GM23338 (cell line): ENCODE measurements around the gene RIC8B. TPM values are rescaled to one million over a fixed set of nuclear protein-coding genes. Genes with fewer than 3 reads are reported as not detected.

Source experiments
- ATAC-seq: fragments of 200-7000 bp; cut with Tn5 transposase; 3 replicates; pipeline ENCODE4 v1.9.1; 2020
- DNase-seq: peaks from one replicate; pipeline ENCODE4 v3.0.0-alpha.2; 2015; ENCODE audit warnings: low spot score
- H2AFZ ChIP-seq: fragments of 200-600 bp; sonication (generic); 2 replicates; pipeline ENCODE4 v1.8.0; 2016; ENCODE audit warnings: antibody characterized with exemption, mild to moderate bottlenecking, moderate library complexity
- H3F3A ChIP-seq: fragments of 200-600 bp; sonication (generic); replicated peaks from 2 replicates; pipeline ENCODE4 v1.8.0; 2017; ENCODE audit warnings: antibody characterized with exemption, mixed run types, low read depth
- H3K27ac ChIP-seq: fragments of 200-600 bp; sonication (generic); 2 replicates; pipeline ENCODE4 v1.6.1; 2016; ENCODE audit warnings: low read depth
- H3K27me3 ChIP-seq: fragments of 200-600 bp; sonication (generic); 2 replicates; pipeline ENCODE4 v1.8.0; 2016; ENCODE audit warnings: mild to moderate bottlenecking, mixed run types, moderate library complexity; ENCODE audit not compliant: insufficient read depth
- H3K36me3 ChIP-seq: fragments of 200-600 bp; sonication (generic); 2 replicates; pipeline ENCODE4 v1.8.0; 2016; ENCODE audit warnings: mild to moderate bottlenecking; ENCODE audit not compliant: insufficient read depth
- H3K4me1 ChIP-seq: fragments of 200-600 bp; sonication (generic); 2 replicates; pipeline ENCODE4 v1.8.0; 2016; ENCODE audit warnings: mild to moderate bottlenecking, moderate library complexity; ENCODE audit not compliant: insufficient read depth
- H3K4me2 ChIP-seq: fragments of 200-600 bp; sonication (generic); 2 replicates; pipeline ENCODE4 v1.7.1; 2017; ENCODE audit warnings: mixed run types
- H3K4me3 ChIP-seq: fragments of 200-600 bp; sonication (generic); 2 replicates; pipeline ENCODE4 v1.6.1; 2016; ENCODE audit warnings: mixed run types
- H3K79me2 ChIP-seq: fragments of 200-600 bp; sonication (generic); replicated peaks from 2 replicates; pipeline ENCODE4 v1.8.0; 2017; ENCODE audit warnings: mild to moderate bottlenecking; ENCODE audit not compliant: insufficient read depth
- H3K9me2 ChIP-seq: fragments of 200-600 bp; sonication (generic); 2 replicates; pipeline ENCODE4 v1.8.0; 2017; ENCODE audit not compliant: insufficient read depth
- H4K20me1 ChIP-seq: fragments of 200-600 bp; sonication (generic); replicated peaks from 2 replicates; pipeline ENCODE4 v1.8.0; 2017; ENCODE audit warnings: mild to moderate bottlenecking; ENCODE audit not compliant: insufficient read depth
- H3K27ac Mint-ChIP-seq: 2 replicates; pipeline ENCODE4 v1.8.0; 2020; ENCODE audit warnings: inconsistent platforms, mild to moderate bottlenecking, moderate library complexity, mixed read lengths
- H3K27me3 Mint-ChIP-seq: 3 replicates; pipeline ENCODE4 v1.8.0; 2022; ENCODE audit warnings: low read depth, mild to moderate bottlenecking, moderate library complexity, mixed read lengths, inconsistent platforms; ENCODE audit not compliant: insufficient read depth, poor library complexity
- H3K36me3 Mint-ChIP-seq: 3 replicates; pipeline ENCODE4 v1.8.0; 2021; ENCODE audit warnings: low read depth, mild to moderate bottlenecking, inconsistent platforms, moderate library complexity, mixed read lengths
- H3K4me1 Mint-ChIP-seq: 3 replicates; pipeline ENCODE4 v1.8.0; 2020; ENCODE audit warnings: mild to moderate bottlenecking, inconsistent platforms, mixed read lengths
- H3K4me3 Mint-ChIP-seq: 3 replicates; pipeline ENCODE4 v1.8.0; 2021; ENCODE audit warnings: moderate library complexity, mild to moderate bottlenecking, inconsistent platforms, mixed read lengths
- H3K9me3 Mint-ChIP-seq: 3 replicates; pipeline ENCODE4 v1.8.0; 2020; ENCODE audit warnings: moderate library complexity, mild to moderate bottlenecking, inconsistent platforms, mixed read lengths
- CREB1 ChIP-seq: fragments of 250-450 bp; sonication (Bioruptor Pico); IDR thresholded peaks from 2 replicates; pipeline ENCODE4 v1.5.0; 2020; ENCODE audit warnings: low read depth, mild to moderate bottlenecking, moderate library complexity
- EZH2 ChIP-seq: fragments of 200-600 bp; sonication (generic); IDR thresholded peaks from one replicate; pipeline ENCODE4 v1.8.0; 2017; ENCODE audit warnings: antibody characterized with exemption, mild to moderate bottlenecking, low read depth; ENCODE audit not compliant: unreplicated experiment
- EZH2phosphoT487 ChIP-seq: fragments of 200-600 bp; sonication (generic); IDR thresholded peaks from one replicate; pipeline ENCODE4 v1.8.1; 2018; ENCODE audit warnings: antibody characterized with exemption; ENCODE audit not compliant: unreplicated experiment
- POLR2AphosphoS5 ChIP-seq: IDR thresholded peaks from 2 replicates; pipeline ENCODE4 v1.6.1; 2016; ENCODE audit warnings: antibody characterized with exemption, low read depth
- ZNF114 ChIP-seq: fragments of 250-450 bp; sonication (Bioruptor Pico); IDR thresholded peaks from 2 replicates; pipeline ENCODE4 v1.5.0; 2020; ENCODE audit warnings: mild to moderate bottlenecking, moderate library complexity
- ZNF331 ChIP-seq: fragments of 250-450 bp; sonication (Bioruptor Pico); IDR thresholded peaks from 2 replicates; pipeline ENCODE4 v1.5.0; 2020; ENCODE audit warnings: low read depth, mild to moderate bottlenecking, moderate library complexity
- polyA plus RNA-seq: library from polyadenylated mRNA; unstranded; fragments of >200 nt; fragmentation: Nextera tagmentation; extraction: Ambion mirVana; gene quantifications from 2 replicates; pipeline ENCODE4 v1.2.1, GENCODE V29; 2016
- total RNA-seq: library from RNA; depleted of rRNA; stranded (reverse); fragments of >200 nt; shearing (Covaris generic); gene quantifications from 2 replicates; pipeline ENCODE4 v1.2.3, GENCODE V29; 2014
- TF ChIP-seq, protein P1 (sequence below): IDR thresholded peaks from one replicate; pipeline ENCODE4 v1.6.1; 2018; ENCODE audit warnings: antibody characterized with exemption; ENCODE audit not compliant: unreplicated experiment
- TF ChIP-seq, protein P2 (sequence below), 2 experiments: fragments of 200-600 bp in 1 of 2; sonication (generic) in 1 of 2; conservative IDR thresholded peaks; 2 replicates each; pipeline versions ENCODE4 v1.5.1 to v1.6.1; 2016 to 2017; ENCODE audit warnings: antibody characterized with exemption in 2 of 2, low read depth in 2 of 2, mild to moderate bottlenecking in 2 of 2, moderate library complexity in 1 of 2
- TF ChIP-seq, protein P3 (sequence below): IDR thresholded peaks from 2 replicates; pipeline ENCODE4 v1.6.1; 2016; ENCODE audit warnings: antibody characterized with exemption

The RIC8B gene
- total and polyA plus RNA-seq, 2 experiments from 2014 or later = 12.3 to 25.5 TPM

DNA sequence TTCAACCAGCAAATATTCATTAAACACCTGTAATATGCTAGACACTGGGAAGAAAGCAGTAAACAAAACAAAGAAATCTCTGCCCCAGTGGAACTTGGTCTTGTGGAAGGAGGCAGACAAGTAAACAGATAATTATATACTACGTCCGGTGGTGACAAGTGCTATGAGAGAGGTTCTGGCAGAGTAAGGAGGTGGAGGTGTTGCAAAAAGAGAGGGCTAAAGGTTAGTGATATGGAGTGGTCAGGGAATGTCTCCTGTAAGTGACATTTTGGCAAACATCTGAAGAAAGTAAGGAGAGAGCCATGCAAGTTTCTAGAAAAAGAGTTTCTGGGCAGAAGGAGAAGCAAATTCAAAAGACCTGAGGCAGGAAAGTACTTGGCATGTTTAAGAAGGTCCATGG is 73.4 kb downstream of the RIC8B start (continued):
- TF ChIP-seq, protein P1, sequence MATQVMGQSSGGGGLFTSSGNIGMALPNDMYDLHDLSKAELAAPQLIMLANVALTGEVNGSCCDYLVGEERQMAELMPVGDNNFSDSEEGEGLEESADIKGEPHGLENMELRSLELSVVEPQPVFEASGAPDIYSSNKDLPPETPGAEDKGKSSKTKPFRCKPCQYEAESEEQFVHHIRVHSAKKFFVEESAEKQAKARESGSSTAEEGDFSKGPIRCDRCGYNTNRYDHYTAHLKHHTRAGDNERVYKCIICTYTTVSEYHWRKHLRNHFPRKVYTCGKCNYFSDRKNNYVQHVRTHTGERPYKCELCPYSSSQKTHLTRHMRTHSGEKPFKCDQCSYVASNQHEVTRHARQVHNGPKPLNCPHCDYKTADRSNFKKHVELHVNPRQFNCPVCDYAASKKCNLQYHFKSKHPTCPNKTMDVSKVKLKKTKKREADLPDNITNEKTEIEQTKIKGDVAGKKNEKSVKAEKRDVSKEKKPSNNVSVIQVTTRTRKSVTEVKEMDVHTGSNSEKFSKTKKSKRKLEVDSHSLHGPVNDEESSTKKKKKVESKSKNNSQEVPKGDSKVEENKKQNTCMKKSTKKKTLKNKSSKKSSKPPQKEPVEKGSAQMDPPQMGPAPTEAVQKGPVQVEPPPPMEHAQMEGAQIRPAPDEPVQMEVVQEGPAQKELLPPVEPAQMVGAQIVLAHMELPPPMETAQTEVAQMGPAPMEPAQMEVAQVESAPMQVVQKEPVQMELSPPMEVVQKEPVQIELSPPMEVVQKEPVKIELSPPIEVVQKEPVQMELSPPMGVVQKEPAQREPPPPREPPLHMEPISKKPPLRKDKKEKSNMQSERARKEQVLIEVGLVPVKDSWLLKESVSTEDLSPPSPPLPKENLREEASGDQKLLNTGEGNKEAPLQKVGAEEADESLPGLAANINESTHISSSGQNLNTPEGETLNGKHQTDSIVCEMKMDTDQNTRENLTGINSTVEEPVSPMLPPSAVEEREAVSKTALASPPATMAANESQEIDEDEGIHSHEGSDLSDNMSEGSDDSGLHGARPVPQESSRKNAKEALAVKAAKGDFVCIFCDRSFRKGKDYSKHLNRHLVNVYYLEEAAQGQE = no peak
- TF ChIP-seq EZH2phosphoT487 = no peak

DNA sequence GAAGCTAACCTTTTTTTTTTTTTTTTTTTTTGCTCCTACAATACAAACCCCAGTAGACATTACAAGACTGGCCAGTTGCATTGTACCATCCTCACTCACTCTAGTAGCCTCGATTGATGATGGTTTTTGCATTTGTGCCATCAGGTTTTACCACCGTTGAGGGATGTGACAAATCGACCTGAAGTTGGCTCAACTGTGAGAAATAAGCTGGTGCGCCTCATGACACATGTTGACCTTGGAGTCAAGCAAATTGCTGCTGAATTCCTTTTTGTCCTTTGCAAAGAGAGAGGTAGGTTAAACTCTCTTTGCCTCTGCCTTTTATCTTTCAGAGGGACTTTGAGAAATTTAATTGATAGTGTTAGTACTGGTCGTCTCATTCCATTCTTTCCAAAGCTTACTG is 76.8 kb downstream of the RIC8B start:
- H3K4me1 ChIP-seq = no peaks in the 10 kb centered on the region
- H3K9me3 Mint-ChIP-seq = peaks cover 10% of the 10 kb centered on the region; the same call in 1 of the 3 replicates
- DNase-seq (no peak), ATAC-seq (no peak)
- H3K79me2 ChIP-seq = no peaks in the 10 kb centered on the region
- H4K20me1 ChIP-seq = no peaks in the 10 kb centered on the region; the same call in 1 of the 2 replicates
- H3K27me3 Mint-ChIP-seq = no peaks in the 10 kb centered on the region
- no peak overlapping the region for H3K27ac ChIP-seq
- H3F3A ChIP-seq = no peaks in the 10 kb centered on the region
- H3K4me3 ChIP-seq = no peak overlapping the region
- H3K36me3 Mint-ChIP-seq = peaks cover 16% of the 10 kb centered on the region
- no peak overlapping the region for H3K4me3 Mint-ChIP-seq
- no peak overlapping the region for H3K27ac Mint-ChIP-seq
- H3K4me2 ChIP-seq = no peak overlapping the region
- H3K36me3 ChIP-seq = peaks cover 32% of the 10 kb centered on the region
- H2AFZ ChIP-seq = no peak overlapping the region
- no peaks in the 10 kb centered on the region for H3K27me3 ChIP-seq
- H3K9me2 ChIP-seq = no peaks in the 10 kb centered on the region
- H3K4me1 Mint-ChIP-seq = peaks cover 4% of the 10 kb centered on the region; the same call in 1 of the 3 replicates
- TF ChIP-seq POLR2AphosphoS5 (no peak), EZH2phosphoT487 (no peak), EZH2 (no peak), ZNF114 (no peak), ZNF331 (CRISPR knock-in tag) (no peak), CREB1 (CRISPR knock-in tag) (no peak)
- TF ChIP-seq, protein P2, sequence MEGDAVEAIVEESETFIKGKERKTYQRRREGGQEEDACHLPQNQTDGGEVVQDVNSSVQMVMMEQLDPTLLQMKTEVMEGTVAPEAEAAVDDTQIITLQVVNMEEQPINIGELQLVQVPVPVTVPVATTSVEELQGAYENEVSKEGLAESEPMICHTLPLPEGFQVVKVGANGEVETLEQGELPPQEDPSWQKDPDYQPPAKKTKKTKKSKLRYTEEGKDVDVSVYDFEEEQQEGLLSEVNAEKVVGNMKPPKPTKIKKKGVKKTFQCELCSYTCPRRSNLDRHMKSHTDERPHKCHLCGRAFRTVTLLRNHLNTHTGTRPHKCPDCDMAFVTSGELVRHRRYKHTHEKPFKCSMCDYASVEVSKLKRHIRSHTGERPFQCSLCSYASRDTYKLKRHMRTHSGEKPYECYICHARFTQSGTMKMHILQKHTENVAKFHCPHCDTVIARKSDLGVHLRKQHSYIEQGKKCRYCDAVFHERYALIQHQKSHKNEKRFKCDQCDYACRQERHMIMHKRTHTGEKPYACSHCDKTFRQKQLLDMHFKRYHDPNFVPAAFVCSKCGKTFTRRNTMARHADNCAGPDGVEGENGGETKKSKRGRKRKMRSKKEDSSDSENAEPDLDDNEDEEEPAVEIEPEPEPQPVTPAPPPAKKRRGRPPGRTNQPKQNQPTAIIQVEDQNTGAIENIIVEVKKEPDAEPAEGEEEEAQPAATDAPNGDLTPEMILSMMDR (conservative IDR thresholded peaks at IDR 0.05; ENCODE audit: low read depth in 2 of 2) = no peak
- TF ChIP-seq, protein P3, sequence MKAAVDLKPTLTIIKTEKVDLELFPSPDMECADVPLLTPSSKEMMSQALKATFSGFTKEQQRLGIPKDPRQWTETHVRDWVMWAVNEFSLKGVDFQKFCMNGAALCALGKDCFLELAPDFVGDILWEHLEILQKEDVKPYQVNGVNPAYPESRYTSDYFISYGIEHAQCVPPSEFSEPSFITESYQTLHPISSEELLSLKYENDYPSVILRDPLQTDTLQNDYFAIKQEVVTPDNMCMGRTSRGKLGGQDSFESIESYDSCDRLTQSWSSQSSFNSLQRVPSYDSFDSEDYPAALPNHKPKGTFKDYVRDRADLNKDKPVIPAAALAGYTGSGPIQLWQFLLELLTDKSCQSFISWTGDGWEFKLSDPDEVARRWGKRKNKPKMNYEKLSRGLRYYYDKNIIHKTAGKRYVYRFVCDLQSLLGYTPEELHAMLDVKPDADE = no peak
- TF ChIP-seq, protein P1 = no peak
